Measurements from ENCODE around the gene CKMT1B. TPM values are rescaled to one million over a fixed set of nuclear protein-coding genes. Genes with fewer than 3 reads are reported as not detected.
"Not testable (repeated sequence)": the region's sequence is repeated elsewhere in the genome, so short reads cannot be mapped to it uniquely, and the experiment has no call there.

The CKMT1B gene
- total and polyA plus RNA-seq, 4 experiments from 2014 or later = not detected

DNA sequence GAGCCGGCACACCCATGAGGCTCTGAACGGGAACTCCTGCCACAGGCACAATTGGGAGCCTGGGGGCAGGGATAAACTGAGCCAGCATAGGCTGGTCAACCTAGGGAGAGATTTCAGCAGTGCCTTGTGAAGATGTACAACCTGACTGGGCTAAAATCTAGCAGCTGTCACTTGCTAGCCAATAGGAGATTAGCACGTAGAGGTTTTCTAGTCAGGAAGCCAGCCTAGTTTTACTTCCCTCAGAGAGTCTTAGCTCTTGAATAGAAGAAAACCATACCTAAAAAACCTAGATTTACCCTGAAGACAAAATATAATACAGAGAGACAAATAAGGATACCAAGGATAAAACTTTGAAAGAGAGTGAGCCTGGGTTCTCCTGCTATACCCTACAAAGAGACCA, 31.1 kb upstream of the CKMT1B start:
- H3K4me3 ChIP-seq (ENCODE audit: low read length in 2 of 2); intact Hi-C loops (cut with micrococcal nuclease); H3K27ac ChIP-seq (ENCODE audit: low read depth, low read length); H3K36me3 ChIP-seq (ENCODE audit: insufficient read depth, low read length); H3K36me3 Mint-ChIP-seq; POLR2A ChIA-PET (ENCODE audit: partially characterized antibody); H3K9me3 Mint-ChIP-seq; H3K27me3 Mint-ChIP-seq; DNase-seq; H3K9me3 ChIP-seq (ENCODE audit: control insufficient read depth in 1 of 2, low read length in 2 of 2); H3K4me1 ChIP-seq (ENCODE audit: insufficient read depth, low read length); H3K4me1 Mint-ChIP-seq; H3K27ac Mint-ChIP-seq; H3K27me3 ChIP-seq (ENCODE audit: insufficient read depth, low read length); H3K4me3 Mint-ChIP-seq; CTCF ChIA-PET (ENCODE audit: partially characterized antibody): not testable (repeated sequence)

DNA sequence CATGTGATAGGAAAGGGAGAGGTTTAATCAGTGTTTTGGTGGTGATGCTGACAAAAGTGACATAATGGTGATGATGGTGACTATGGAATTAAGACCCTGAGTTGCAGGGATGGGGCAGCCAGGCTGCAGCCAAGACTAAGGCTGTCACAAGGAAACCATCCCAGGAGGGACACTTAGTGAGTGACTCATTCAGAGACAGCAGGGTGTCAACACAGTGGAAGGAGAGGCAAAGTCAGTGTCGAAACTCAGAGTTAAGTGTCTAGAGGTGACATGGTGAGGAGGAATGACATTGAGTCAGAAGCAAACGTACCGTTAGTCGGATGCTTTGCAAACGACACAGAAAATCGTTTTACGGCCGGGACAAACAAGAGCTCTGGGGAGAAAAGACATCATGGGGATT, 30.0 kb upstream of the CKMT1B start:
- H3K27ac ChIP-seq (ENCODE audit: low read depth, low read length); POLR2A ChIA-PET (ENCODE audit: partially characterized antibody); H3K9me3 Mint-ChIP-seq; H3K4me1 ChIP-seq (ENCODE audit: insufficient read depth, low read length); DNase-seq; H3K4me3 ChIP-seq (ENCODE audit: low read length in 2 of 2); H3K27ac Mint-ChIP-seq; H3K4me3 Mint-ChIP-seq; H3K27me3 ChIP-seq (ENCODE audit: insufficient read depth, low read length); H3K9me3 ChIP-seq (ENCODE audit: control insufficient read depth in 1 of 2, low read length in 2 of 2); H3K36me3 ChIP-seq (ENCODE audit: insufficient read depth, low read length); intact Hi-C loops (cut with micrococcal nuclease); H3K4me1 Mint-ChIP-seq; CTCF ChIA-PET (ENCODE audit: partially characterized antibody); H3K36me3 Mint-ChIP-seq; H3K27me3 Mint-ChIP-seq: not testable (repeated sequence)

DNA sequence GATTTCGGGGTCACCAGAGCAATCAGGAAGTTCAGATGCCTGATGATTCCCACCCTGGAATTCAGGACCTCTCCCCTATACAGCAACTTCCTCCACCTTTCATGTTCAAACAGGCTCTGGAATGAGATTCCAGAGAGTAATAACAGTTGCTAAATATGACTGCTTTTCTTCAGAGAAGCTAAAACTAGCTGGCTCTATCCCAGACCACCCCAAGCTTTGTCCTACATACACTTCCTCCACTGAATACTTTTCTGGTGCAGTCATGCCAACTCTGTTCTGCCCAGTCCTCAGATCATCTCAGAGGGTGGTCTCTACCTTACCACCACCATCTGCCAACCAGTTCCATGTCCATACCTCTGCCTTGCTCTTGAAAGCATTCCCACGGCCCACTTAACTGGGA, 27.2 kb upstream of the CKMT1B start:
- H3K9me3 ChIP-seq (ENCODE audit: control insufficient read depth in 1 of 2, low read length in 2 of 2); H3K4me1 Mint-ChIP-seq; H3K4me3 Mint-ChIP-seq; H3K4me3 ChIP-seq (ENCODE audit: low read length in 2 of 2); H3K4me1 ChIP-seq (ENCODE audit: insufficient read depth, low read length); H3K27ac ChIP-seq (ENCODE audit: low read depth, low read length); intact Hi-C loops (cut with micrococcal nuclease); DNase-seq; H3K9me3 Mint-ChIP-seq; H3K27ac Mint-ChIP-seq; POLR2A ChIA-PET (ENCODE audit: partially characterized antibody); H3K36me3 ChIP-seq (ENCODE audit: insufficient read depth, low read length); H3K36me3 Mint-ChIP-seq; H3K27me3 Mint-ChIP-seq; H3K27me3 ChIP-seq (ENCODE audit: insufficient read depth, low read length); CTCF ChIA-PET (ENCODE audit: partially characterized antibody): not testable (repeated sequence)

DNA sequence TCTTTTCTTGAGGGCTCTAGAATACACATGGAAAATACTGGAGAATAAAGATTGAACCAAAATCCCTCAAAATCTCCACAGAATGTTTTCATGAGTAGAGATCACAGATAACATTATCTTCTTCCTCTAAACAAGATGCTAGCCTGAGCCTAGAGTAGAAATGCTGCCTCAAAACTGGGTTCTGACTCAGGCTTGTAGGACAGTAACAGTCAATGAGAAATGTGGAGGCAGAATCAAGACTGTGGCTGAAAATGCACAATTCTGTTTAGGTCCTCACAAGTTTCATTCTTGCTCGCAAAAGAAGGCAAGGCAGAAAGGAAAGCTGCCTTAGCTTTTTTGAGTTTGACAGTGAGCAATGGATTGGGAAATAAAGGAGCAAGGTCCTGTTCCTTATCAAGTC, 19.2 kb upstream of the CKMT1B start:
- H3K4me3 ChIP-seq (ENCODE audit: low read length in 2 of 2); H3K4me1 ChIP-seq (ENCODE audit: insufficient read depth, low read length); H3K9me3 ChIP-seq (ENCODE audit: control insufficient read depth in 1 of 2, low read length in 2 of 2); DNase-seq; H3K27me3 Mint-ChIP-seq; H3K9me3 Mint-ChIP-seq; H3K36me3 ChIP-seq (ENCODE audit: insufficient read depth, low read length); H3K4me1 Mint-ChIP-seq; H3K27ac Mint-ChIP-seq; CTCF ChIA-PET (ENCODE audit: partially characterized antibody); H3K4me3 Mint-ChIP-seq; H3K36me3 Mint-ChIP-seq; POLR2A ChIA-PET (ENCODE audit: partially characterized antibody); H3K27ac ChIP-seq (ENCODE audit: low read depth, low read length); H3K27me3 ChIP-seq (ENCODE audit: insufficient read depth, low read length); intact Hi-C loops (cut with micrococcal nuclease): not testable (repeated sequence)

DNA sequence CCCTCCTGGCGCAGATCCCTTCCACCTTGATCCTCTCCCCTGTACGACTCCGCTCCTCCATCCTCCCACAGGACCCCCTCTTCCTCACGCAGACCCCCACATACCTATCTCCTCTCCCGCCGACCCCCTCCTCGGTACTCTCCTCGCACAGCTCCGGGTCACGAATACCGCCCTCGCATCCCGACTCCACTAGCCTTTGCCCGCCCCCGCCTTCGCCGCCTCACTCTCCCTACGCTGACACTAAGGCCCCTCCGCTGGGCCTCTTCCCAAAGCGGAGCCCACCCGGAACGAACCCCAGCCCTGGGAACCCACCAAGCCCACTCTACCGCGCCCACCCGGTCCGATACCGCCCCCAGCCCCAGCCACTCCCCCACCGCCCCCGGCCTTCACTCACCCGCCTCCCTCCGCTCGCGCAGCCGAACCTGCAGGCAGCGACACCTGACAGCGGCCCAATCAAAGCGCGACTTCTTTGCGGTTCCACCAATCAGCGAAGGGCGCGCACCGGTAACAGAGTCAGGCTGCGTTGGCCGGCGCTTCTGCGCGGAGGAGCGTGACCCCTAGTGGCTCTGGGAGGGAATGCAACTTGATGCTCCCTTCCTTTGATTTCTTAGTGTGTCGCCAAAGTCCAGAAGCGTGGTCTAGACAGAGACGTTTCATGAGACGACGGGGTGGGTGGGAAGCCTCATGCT, 3.9 kb upstream of the CKMT1B start, which contains the start of gene PPIP5K1:
TSS of gene PPIP5K1 (minus strand) at position 431 of the 689 bp plus-strand sequence. CDS start 5,704 bp downstream, outside the sequence.
- H3K27ac Mint-ChIP-seq; H3K9me3 Mint-ChIP-seq; H3K27me3 Mint-ChIP-seq; H3K4me3 Mint-ChIP-seq; H3K4me3 ChIP-seq (ENCODE audit: low read length in 2 of 2); H3K27me3 ChIP-seq (ENCODE audit: insufficient read depth, low read length); H3K27ac ChIP-seq (ENCODE audit: low read depth, low read length); H3K4me1 Mint-ChIP-seq; H3K9me3 ChIP-seq (ENCODE audit: control insufficient read depth in 1 of 2, low read length in 2 of 2); H3K36me3 ChIP-seq (ENCODE audit: insufficient read depth, low read length); POLR2A ChIA-PET (ENCODE audit: partially characterized antibody); CTCF ChIA-PET (ENCODE audit: partially characterized antibody); intact Hi-C loops (cut with micrococcal nuclease); H3K36me3 Mint-ChIP-seq; H3K4me1 ChIP-seq (ENCODE audit: insufficient read depth, low read length); DNase-seq: not testable (repeated sequence)

DNA sequence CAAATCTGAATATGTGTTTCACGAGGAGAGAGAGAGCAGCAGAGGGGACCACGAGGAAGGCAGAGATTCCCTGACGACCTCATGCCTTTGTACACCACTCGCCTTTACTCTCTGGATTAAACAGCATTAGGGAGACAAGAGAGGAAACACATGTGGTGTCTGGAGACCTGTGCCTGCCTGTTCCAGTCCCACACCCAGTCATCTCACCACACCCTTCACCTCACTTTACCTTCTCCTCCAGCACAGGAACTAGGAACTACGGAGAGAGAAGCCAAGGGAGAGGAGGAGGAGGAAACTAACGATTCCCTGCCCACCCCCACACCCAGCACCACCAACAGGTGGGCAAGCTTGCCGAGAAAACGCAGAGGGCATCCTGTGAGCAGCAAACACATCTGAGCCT, 986 bp upstream of the CKMT1B start:
- H3K36me3 Mint-ChIP-seq; H3K27ac ChIP-seq (ENCODE audit: low read depth, low read length); H3K9me3 ChIP-seq (ENCODE audit: control insufficient read depth in 1 of 2, low read length in 2 of 2); H3K4me1 Mint-ChIP-seq; CTCF ChIA-PET (ENCODE audit: partially characterized antibody); H3K27me3 ChIP-seq (ENCODE audit: insufficient read depth, low read length); H3K4me3 Mint-ChIP-seq; H3K9me3 Mint-ChIP-seq; POLR2A ChIA-PET (ENCODE audit: partially characterized antibody); DNase-seq; H3K36me3 ChIP-seq (ENCODE audit: insufficient read depth, low read length); intact Hi-C loops (cut with micrococcal nuclease); H3K4me1 ChIP-seq (ENCODE audit: insufficient read depth, low read length); H3K4me3 ChIP-seq (ENCODE audit: low read length in 2 of 2); H3K27ac Mint-ChIP-seq: not testable (repeated sequence)
- peaks cover 9 to 13% of the 10 kb centered on the region in 2 donors for H3K27me3 Mint-ChIP-seq

DNA sequence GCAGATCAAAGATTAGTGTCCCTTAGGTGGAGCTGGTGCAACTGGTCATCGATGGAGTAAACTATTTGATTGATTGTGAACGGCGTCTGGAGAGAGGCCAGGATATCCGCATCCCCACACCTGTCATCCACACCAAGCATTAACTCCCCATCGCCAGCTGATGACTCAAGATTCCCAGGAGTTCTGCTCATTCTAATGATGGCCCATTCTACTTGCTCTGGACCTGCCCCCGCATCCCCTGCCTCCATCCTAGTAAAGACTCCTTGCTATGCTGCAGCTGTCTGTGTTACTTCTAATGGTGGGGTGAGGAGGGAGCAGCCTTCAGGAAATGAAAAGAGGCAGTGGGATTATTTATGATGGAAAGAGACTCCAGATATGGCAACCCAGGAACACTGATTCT, 5.3 kb downstream of the CKMT1B start:
- DNase-seq; POLR2A ChIA-PET (ENCODE audit: partially characterized antibody); H3K4me1 ChIP-seq (ENCODE audit: insufficient read depth, low read length); CTCF ChIA-PET (ENCODE audit: partially characterized antibody); H3K36me3 Mint-ChIP-seq; H3K27me3 ChIP-seq (ENCODE audit: insufficient read depth, low read length); H3K36me3 ChIP-seq (ENCODE audit: insufficient read depth, low read length); H3K9me3 ChIP-seq (ENCODE audit: control insufficient read depth in 1 of 2, low read length in 2 of 2); H3K4me3 Mint-ChIP-seq; H3K4me3 ChIP-seq (ENCODE audit: low read length in 2 of 2); H3K9me3 Mint-ChIP-seq; H3K27ac ChIP-seq (ENCODE audit: low read depth, low read length); intact Hi-C loops (cut with micrococcal nuclease); H3K4me1 Mint-ChIP-seq: not testable (repeated sequence)
- Mint-ChIP-seq H3K27me3 (peaks cover 27 to 34% of the 10 kb centered on the region in 2 donors), H3K27ac (peak overlapping the region in 1 of 7 donors; percentile 65)

DNA sequence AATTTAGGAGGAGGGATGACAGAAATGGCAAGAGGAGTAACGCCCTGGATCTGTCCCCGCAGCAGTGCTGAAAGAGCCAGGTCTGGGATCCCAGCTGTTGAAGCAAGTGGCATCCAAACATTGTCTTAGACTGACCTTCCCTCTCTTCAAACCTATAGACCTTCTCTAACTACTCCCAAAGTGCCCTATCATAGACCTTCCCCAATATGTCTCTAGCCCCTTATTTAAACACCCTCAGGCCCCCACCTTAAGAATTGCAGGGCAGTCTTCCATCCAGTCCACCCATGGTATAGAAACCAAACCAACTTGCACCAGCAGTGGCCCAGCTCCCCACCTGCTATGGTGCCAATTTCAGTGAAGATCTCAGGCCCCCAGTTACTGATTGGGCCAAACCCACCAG, 6.4 kb downstream of the CKMT1B start:
- H3K4me1 ChIP-seq (ENCODE audit: insufficient read depth, low read length); intact Hi-C loops (cut with micrococcal nuclease); H3K27me3 ChIP-seq (ENCODE audit: insufficient read depth, low read length); H3K4me1 Mint-ChIP-seq; H3K36me3 Mint-ChIP-seq; H3K4me3 ChIP-seq (ENCODE audit: low read length in 2 of 2); H3K4me3 Mint-ChIP-seq; H3K27ac ChIP-seq (ENCODE audit: low read depth, low read length); H3K9me3 ChIP-seq (ENCODE audit: control insufficient read depth in 1 of 2, low read length in 2 of 2); POLR2A ChIA-PET (ENCODE audit: partially characterized antibody); CTCF ChIA-PET (ENCODE audit: partially characterized antibody); H3K27ac Mint-ChIP-seq; H3K36me3 ChIP-seq (ENCODE audit: insufficient read depth, low read length); DNase-seq; H3K9me3 Mint-ChIP-seq: not testable (repeated sequence)
- H3K27me3 Mint-ChIP-seq = peaks cover 29 to 36% of the 10 kb centered on the region in 2 donors
